Measurements from ENCODE around the gene SLC13A4.
"Not testable (repeated sequence)": the region's sequence is repeated elsewhere in the genome, so short reads cannot be mapped to it uniquely, and the experiment has no call there.

SLC13A4 gene

GRCh38 chr7:135659159-135659846 lies 68.7 kb downstream of the SLC13A4 start:
- no peak for DNase-seq

GRCh38 chr7:135658564-135658963 lies 69.4 kb downstream of the SLC13A4 start:
- DNase-seq, result no peak

- DNase-seq, result no peak
Observed at GRCh38 chr7:135653340-135654080, 74.5 kb downstream of the SLC13A4 start.

DNA sequence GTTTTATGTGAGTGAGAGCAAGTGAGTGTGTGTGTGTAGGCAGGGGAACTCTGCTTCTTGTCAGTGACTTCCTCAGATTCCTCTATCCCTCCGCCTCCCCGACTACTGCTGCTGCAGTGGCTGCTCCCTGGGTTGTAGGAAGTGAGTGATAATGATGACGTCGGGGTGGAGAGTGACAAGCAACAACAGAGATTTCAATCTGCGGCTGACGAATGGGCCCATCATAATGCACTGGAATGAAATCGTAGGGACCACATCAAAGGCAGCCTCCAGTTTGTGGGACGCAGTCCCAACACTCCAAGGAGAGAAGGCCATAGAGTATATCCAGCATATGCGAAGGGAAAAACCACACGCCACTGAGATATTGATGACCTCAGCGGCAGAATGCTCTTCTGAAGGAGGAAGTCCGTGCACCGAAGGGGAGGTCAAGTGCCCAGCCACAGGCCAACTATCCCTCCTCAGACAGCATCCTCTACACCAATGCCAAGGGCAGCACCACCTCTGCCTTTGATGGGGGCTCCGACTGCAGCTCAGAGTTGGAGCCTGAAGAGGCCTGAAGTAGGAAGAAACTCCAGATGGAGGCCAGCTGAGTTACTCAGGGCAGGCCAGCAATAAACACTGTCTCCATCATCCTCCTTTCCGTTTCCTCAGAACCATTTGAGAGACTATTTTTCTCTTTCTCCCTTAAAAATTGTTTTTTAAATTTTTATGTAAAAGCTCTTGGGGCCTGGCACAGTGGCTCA lies 77.0 kb downstream of the SLC13A4 start:
- no peak for DNase-seq

GRCh38 chr7:135648235-135648634 lies 79.8 kb downstream of the SLC13A4 start:
- DNase-seq, result no peak

GRCh38 chr7:135647755-135648154 lies 80.2 kb downstream of the SLC13A4 start:
- DNase-seq, result no peak

DNA sequence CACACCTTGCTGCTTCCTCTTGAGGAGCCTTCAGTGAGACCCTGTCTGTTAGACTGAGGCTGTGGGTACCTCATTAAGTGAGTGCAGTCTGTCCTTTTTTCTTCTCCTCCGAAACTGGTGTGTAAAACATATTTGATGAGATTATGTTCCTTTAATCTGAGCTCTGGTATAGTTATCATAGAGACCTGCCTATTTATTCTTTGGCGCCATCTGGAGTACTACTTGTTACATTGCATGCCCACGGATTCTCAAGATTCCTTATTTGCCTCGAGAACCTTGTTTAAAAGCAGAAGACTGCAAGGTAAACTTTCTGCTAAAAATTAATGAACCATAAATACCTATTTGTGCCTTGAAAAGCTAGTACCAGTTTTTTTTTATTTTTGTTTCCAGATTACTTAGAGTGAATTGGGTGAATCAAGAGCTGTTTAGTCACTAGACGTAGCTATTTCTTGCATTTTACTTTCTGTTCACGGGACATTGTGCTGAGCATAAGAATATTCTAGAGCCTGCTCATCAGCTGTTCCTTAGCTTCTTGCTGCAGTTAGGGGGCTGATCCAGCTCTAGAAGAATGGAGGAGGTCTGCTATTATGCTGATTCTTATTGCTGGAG lies 82.6 kb downstream of the SLC13A4 start:
- no peak for DNase-seq

- DNase-seq, result no peak
Observed at GRCh38 chr7:135644729-135645128, 83.3 kb downstream of the SLC13A4 start.

GRCh38 chr7:135644154-135644553 lies 83.8 kb downstream of the SLC13A4 start:
- no peak for DNase-seq

GRCh38 chr7:135639690-135640089 lies 88.3 kb downstream of the SLC13A4 start:
- not testable (repeated sequence) for DNase-seq

GRCh38 chr7:135634191-135634878 lies 93.7 kb downstream of the SLC13A4 start:
- no peak for DNase-seq

Measured in activated T-cell treated with anti-CD3 and anti-CD28 coated beads for 4 hours (primary cell).